Measurements from ENCODE around the gene RAB11FIP2. TPM values are rescaled to one million over a fixed set of nuclear protein-coding genes. Genes with fewer than 3 reads are reported as not detected.
A peak's percentile ranks its signal among the peaks of the same experiment; 100 is the strongest.

Gene RAB11FIP2
- total and polyA plus RNA-seq, 8 donors = 1.4 to 13.1 (median 6.9) TPM

DNA sequence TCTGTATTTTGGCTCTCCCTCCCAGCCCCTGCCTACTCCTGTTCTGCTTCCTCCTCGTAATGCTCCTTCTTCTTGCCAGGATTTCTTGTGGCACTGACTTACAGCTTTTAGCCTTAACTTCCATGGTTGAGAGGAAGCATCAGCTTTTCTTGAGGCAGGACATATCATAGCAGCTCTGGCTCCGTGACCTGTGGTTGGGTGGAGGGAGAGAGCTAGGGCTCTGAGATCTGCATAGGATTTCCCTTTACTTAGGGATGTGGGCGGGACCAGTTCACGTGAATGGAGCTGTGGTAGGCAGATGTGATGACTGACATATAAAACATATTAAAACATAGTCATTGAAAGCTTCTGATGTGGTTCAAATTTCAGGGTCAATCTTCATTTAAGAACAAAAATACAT lies 10.6 kb upstream of the RAB11FIP2 start:
- 86% methylated on average over 4 of the region's 4 CpGs for WGBS, 2 donors
- TF ChIP-seq, protein P1, sequence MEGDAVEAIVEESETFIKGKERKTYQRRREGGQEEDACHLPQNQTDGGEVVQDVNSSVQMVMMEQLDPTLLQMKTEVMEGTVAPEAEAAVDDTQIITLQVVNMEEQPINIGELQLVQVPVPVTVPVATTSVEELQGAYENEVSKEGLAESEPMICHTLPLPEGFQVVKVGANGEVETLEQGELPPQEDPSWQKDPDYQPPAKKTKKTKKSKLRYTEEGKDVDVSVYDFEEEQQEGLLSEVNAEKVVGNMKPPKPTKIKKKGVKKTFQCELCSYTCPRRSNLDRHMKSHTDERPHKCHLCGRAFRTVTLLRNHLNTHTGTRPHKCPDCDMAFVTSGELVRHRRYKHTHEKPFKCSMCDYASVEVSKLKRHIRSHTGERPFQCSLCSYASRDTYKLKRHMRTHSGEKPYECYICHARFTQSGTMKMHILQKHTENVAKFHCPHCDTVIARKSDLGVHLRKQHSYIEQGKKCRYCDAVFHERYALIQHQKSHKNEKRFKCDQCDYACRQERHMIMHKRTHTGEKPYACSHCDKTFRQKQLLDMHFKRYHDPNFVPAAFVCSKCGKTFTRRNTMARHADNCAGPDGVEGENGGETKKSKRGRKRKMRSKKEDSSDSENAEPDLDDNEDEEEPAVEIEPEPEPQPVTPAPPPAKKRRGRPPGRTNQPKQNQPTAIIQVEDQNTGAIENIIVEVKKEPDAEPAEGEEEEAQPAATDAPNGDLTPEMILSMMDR (IDR thresholded peaks at IDR 0.05) = no peak
- DNase-seq = no peak
- intact Hi-C loops (cut with DNase I) = no loop called here
- Histone ChIP-seq H3K36me3 (no peaks in the 10 kb centered on the region), H3K9me3 (no peaks in the 10 kb centered on the region), H3K4me1 (peaks cover 0 to 3% (median 0%) of the 10 kb centered on the region in 3 donors), H3K27ac (no peak overlapping the region), H3K27me3 (no peaks in the 10 kb centered on the region), H3K4me3 (no peak overlapping the region)
- no peak for ATAC-seq
- no peak for FAIRE-seq

DNA sequence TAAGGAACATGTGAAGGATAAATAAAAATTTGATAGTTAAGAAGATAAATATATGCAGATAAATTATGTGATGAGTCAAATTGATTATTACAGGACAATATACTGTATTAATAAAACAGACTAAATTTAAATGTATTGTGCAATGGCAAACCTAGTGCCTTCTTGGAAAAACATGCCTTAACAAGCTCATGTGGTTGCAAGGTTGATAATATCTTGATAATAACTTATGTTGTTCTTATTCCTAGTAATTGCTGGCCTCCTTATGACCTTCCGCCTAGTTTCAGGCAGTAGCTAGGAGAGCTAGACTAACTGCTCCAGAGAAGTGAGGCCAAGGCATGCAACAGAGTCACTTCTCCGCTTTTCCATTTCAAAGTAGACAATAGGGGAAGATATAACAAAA lies 7.6 kb upstream of the RAB11FIP2 start:
- FAIRE-seq (no peak), DNase-seq (no peak), ATAC-seq (no peak)
- TF ChIP-seq, protein P1 (IDR thresholded peaks at IDR 0.05) = no peak
- Histone ChIP-seq H3K9me3 (no peaks in the 10 kb centered on the region), H3K36me3 (no peaks in the 10 kb centered on the region), H3K4me3 (no peak overlapping the region), H3K27ac (no peak overlapping the region), H3K4me1 (no peaks in the 10 kb centered on the region), H3K27me3 (no peaks in the 10 kb centered on the region)
- 96 to 99% methylated on average over 2 of the region's 2 CpGs for WGBS, 2 donors
- intact Hi-C loops (cut with DNase I) = no loop called here

DNA sequence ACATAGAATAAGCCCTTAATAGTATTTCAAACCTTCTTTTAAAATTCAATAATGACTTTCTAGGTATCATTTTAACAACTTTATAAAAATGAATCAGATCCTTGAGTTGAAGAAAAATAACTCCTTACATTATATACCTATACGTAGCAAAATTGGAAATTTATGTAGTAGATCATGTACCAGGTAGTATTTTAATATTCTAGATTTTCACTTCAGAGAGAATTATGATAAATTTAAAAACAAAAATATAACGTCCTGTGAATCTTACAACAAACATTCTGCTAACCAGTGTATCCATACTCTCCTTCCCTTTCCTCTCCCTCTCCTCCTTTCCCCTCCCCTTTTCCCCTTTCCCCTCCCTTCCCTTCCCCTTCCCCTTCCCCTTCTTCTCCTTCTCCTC lies 6.1 kb upstream of the RAB11FIP2 start:
- ATAC-seq = no peak
- Histone ChIP-seq H3K27ac (no peak overlapping the region), H3K36me3 (no peaks in the 10 kb centered on the region), H3K4me1 (no peaks in the 10 kb centered on the region), H3K9me3 (no peaks in the 10 kb centered on the region), H3K27me3 (no peaks in the 10 kb centered on the region), H3K4me3 (no peak overlapping the region)
- 69 to 72% methylated on average over 2 of the region's 2 CpGs for WGBS, 2 donors
- no peak for DNase-seq
- TF ChIP-seq, protein P1 (IDR thresholded peaks at IDR 0.05) = no peak
- FAIRE-seq = no peak
- intact Hi-C loops (cut with DNase I) = no loop called here

DNA sequence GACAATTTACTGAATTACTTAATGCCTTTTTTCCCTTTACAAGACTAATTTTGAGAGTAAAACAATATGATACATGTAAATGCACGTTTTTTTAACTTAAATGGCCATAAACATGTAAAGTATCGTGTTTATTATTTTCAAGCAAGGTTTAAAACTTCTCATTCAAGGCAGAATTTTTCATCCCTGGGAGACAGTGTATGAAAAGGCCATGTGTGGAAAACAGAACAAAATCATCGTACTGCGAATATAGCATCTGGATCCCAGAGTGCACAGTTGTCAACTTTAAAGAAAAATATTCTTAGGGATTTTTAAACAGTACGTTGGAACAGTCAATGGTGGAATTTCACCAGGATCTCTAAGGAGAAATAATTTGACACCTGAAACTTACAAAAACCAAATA lies 1.1 kb upstream of the RAB11FIP2 start:
- intact Hi-C loops (cut with DNase I) = no loop called here
- no peak overlapping the region for H3K27ac ChIP-seq
- no peaks in the 10 kb centered on the region for H3K27me3 ChIP-seq
- ATAC-seq (no peak), FAIRE-seq (no peak), DNase-seq (no peak)
- no peak overlapping the region for H3K4me3 ChIP-seq
- no peaks in the 10 kb centered on the region for H3K36me3 ChIP-seq
- 73 to 79% methylated on average over 5 of the region's 5 CpGs for whole genome bisulfite sequencing, 2 donors
- H3K9me3 ChIP-seq = no peaks in the 10 kb centered on the region
- TF ChIP-seq, protein P1 (IDR thresholded peaks at IDR 0.05) = no peak
- H3K4me1 ChIP-seq = peaks cover 23 to 29% (median 28%) of the 10 kb centered on the region in 3 donors

DNA sequence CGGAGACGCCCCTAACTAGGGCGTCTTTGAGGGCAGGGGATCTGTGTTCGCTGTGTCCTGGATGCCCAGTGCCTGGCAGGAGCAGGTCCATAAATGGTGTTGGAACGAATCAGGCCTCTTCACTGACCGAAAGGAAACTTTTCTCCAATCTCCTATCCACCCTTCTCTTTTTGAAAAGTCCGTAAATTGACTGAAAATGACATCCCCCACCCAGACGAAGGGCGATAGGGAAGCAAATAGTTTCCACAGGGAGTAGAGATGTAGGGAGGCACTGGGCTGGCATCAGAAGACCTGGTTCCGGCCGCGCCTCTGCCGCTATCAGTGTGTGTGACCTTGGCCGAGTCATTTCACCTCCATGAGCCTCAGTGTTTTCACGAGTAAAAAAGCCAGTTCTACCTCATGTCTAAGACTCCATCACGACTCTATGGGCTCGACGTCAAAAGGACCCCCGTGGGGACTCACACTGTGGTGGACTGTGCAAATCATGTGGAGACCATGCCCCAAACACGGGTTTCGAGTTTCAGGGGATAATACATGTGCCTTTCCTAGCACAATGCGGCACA lies 497 bp upstream of the RAB11FIP2 start:
- intact Hi-C loops (cut with DNase I) = no loop called here
- peak; percentile 21 to 48 (median 34) for ATAC-seq

More for the DNA sequence above, 497 bp upstream of the RAB11FIP2 start:
- no peaks in the 10 kb centered on the region for H3K9me3 ChIP-seq
- no peaks in the 10 kb centered on the region for H3K27me3 ChIP-seq
- 21 to 27% methylated on average over 22 of the region's 22 CpGs for WGBS, 2 donors
- FAIRE-seq (no peak), DNase-seq (peak in 5 of 6 donors; percentile 8 to 32 (median 28))
- H3K4me3 ChIP-seq = peak overlapping the region; percentile 79 to 94 (median 82)
- TF ChIP-seq, protein P1 (IDR thresholded peaks at IDR 0.05) = no peak
- H3K27ac ChIP-seq = peak overlapping the region; percentile 72 to 93 (median 85)
- H3K36me3 ChIP-seq = no peaks in the 10 kb centered on the region
- peaks cover 25 to 35% (median 34%) of the 10 kb centered on the region in 3 donors for H3K4me1 ChIP-seq
